H1 (cell line): ENCODE measurements around the gene FAM151A. TPM values are rescaled to one million over a fixed set of nuclear protein-coding genes. Genes with fewer than 3 reads are reported as not detected.

Source experiments
- CTCF ChIA-PET: fragments of 300-600 bp; sonication (Branson Sonifier 250); formaldehyde crosslinking; loops from one replicate; lab custom pipeline; 2021; ENCODE audit not compliant: partially characterized antibody; lab: Charles Lee
- POLR2A ChIA-PET: fragments of 300-600 bp; sonication (Branson Sonifier 250); formaldehyde crosslinking; loops from one replicate; lab custom pipeline; 2021; ENCODE audit warnings: inconsistent platforms; ENCODE audit not compliant: partially characterized antibody; lab: Charles Lee
- DNase-seq, 2 experiments: peaks; one replicate each; pipeline versions ENCODE4 v3.0.0 to v3.0.0-alpha.2; 2010 to 2022; ENCODE audit warnings: low spot score in 2 of 2, low read depth in 1 of 2, mixed read lengths in 1 of 2
- FAIRE-seq: peaks from 2 replicates; lab custom pipeline; 2011; peaks lifted over from hg19 to GRCh38; lab: Jason Lieb, UNC
- H2AFZ ChIP-seq: 2 replicates; pipeline ENCODE4 v1.8.1; 2012; ENCODE audit warnings: low read length, inconsistent platforms
- H2AK5ac ChIP-seq: 2 replicates; pipeline ENCODE4 v1.6.1; 2013; ENCODE audit warnings: low read depth, low read length
- H2BK120ac ChIP-seq: replicated peaks from 2 replicates; pipeline ENCODE3; 2013; ENCODE audit warnings: low read depth, low read length, inconsistent platforms
- H2BK12ac ChIP-seq: 2 replicates; pipeline ENCODE4 v1.6.1; 2013; ENCODE audit warnings: low read depth, low read length
- H2BK15ac ChIP-seq: 2 replicates; pipeline ENCODE4 v1.6.1; 2013; ENCODE audit warnings: low read length
- H2BK20ac ChIP-seq: 2 replicates; pipeline ENCODE4 v1.6.1; 2013; ENCODE audit warnings: low read length
- H2BK5ac ChIP-seq: 2 replicates; pipeline ENCODE4 v1.6.1; 2013; ENCODE audit warnings: low read depth, low read length
- H3K14ac ChIP-seq: 2 replicates; pipeline ENCODE4 v1.6.1; 2013; ENCODE audit warnings: inconsistent platforms; ENCODE audit not compliant: insufficient read length
- H3K18ac ChIP-seq: 2 replicates; pipeline ENCODE4 v1.6.1; 2013; ENCODE audit warnings: low read length; ENCODE audit errors: extremely low read depth
- H3K23ac ChIP-seq: 2 replicates; pipeline ENCODE4 v1.6.1; 2013; ENCODE audit warnings: inconsistent platforms; ENCODE audit not compliant: insufficient read length
- H3K23me2 ChIP-seq: 2 replicates; pipeline ENCODE4 v1.6.1; 2013; ENCODE audit warnings: low read depth, low read length
- H3K27ac ChIP-seq: 2 replicates; pipeline ENCODE4 v1.6.1; 2011; ENCODE audit warnings: low read depth, low read length, inconsistent platforms
- H3K27me3 ChIP-seq, 4 experiments: replicated peaks in 1 of 4; 1 replicate in 1 of 4; 2 replicates in 3 of 4; pipeline versions ENCODE4 v1.6.1 to v1.8.1; 2011 to 2013; ENCODE audit warnings: low read length in 3 of 4, mild to moderate bottlenecking in 3 of 4, inconsistent platforms in 2 of 4, mixed read lengths in 2 of 4, moderate library complexity in 1 of 4; ENCODE audit not compliant: control insufficient read depth in 3 of 4, insufficient read depth in 3 of 4; ENCODE audit errors: extremely low read depth in 1 of 4
- H3K36me3 ChIP-seq, 4 experiments: 2 replicates each; pipeline versions ENCODE4 v1.6.1 to v1.8.1; 2011 to 2013; ENCODE audit warnings: mild to moderate bottlenecking in 4 of 4, low read length in 3 of 4, moderate library complexity in 2 of 4, control low read depth in 1 of 4, inconsistent platforms in 1 of 4; ENCODE audit not compliant: insufficient read depth in 4 of 4, control insufficient read depth in 2 of 4
- H3K4ac ChIP-seq: replicated peaks from 2 replicates; pipeline ENCODE3; 2013; ENCODE audit warnings: low read length, low read depth, mixed read lengths, inconsistent platforms; ENCODE audit not compliant: insufficient read length
- H3K4me1 ChIP-seq, 4 experiments: replicated peaks in 1 of 4; 1 replicate in 1 of 4; 2 replicates in 3 of 4; pipeline versions ENCODE4 v1.6.1 to v1.8.1; 2011 to 2013; ENCODE audit warnings: low read length in 3 of 4, inconsistent platforms in 2 of 4, mixed read lengths in 1 of 4; ENCODE audit not compliant: insufficient read depth in 4 of 4, control insufficient read depth in 3 of 4
- H3K4me2 ChIP-seq, 2 experiments: 2 replicates each; pipeline versions ENCODE4 v1.6.1 to v1.8.1; 2011 to 2013; ENCODE audit warnings: low read depth in 2 of 2, low read length in 2 of 2, control low read depth in 1 of 2, inconsistent platforms in 1 of 2, mild to moderate bottlenecking in 1 of 2; ENCODE audit not compliant: insufficient read depth in 1 of 2
- H3K4me3 ChIP-seq, 4 experiments: fragments of 200-600, 300-600 bp in 1 of 4; sonication (generic), shearing (Covaris generic), sonication (Bioruptor Twin) in 1 of 4; 2 replicates each; pipeline versions ENCODE4 v1.5.1 to v1.8.1; 2011 to 2016; ENCODE audit warnings: low read length in 4 of 4, low read depth in 3 of 4, control low read depth in 2 of 4, inconsistent platforms in 2 of 4, mild to moderate bottlenecking in 2 of 4, mixed read lengths in 1 of 4, moderate library complexity in 1 of 4; ENCODE audit not compliant: insufficient read depth in 2 of 4; ENCODE audit errors: extremely low read depth in 1 of 4
- H3K56ac ChIP-seq: replicated peaks from 2 replicates; pipeline ENCODE3; 2013; ENCODE audit warnings: low read depth, mild to moderate bottlenecking, mixed read lengths, low read length, inconsistent platforms; ENCODE audit not compliant: insufficient read length
- H3K79me1 ChIP-seq: 2 replicates; pipeline ENCODE4 v1.6.1; 2013; ENCODE audit warnings: low read depth, low read length, control low read depth
- H3K79me2 ChIP-seq, 2 experiments: 2 replicates each; pipeline versions ENCODE4 v1.6.1 to v1.8.1; 2012 to 2013; ENCODE audit warnings: low read length in 2 of 2, mild to moderate bottlenecking in 2 of 2, inconsistent platforms in 1 of 2; ENCODE audit not compliant: insufficient read depth in 2 of 2, control insufficient read depth in 1 of 2
- H3K9ac ChIP-seq, 4 experiments: replicated peaks in 1 of 4; 1 replicate in 1 of 4; 2 replicates in 3 of 4; pipeline versions ENCODE4 v1.6.1 to v1.8.1; 2011 to 2013; ENCODE audit warnings: low read depth in 3 of 4, low read length in 3 of 4, control low read depth in 2 of 4, mild to moderate bottlenecking in 2 of 4, moderate library complexity in 2 of 4, inconsistent platforms in 1 of 4; ENCODE audit errors: extremely low read depth in 1 of 4
- H3K9me3 ChIP-seq, 2 experiments: 2 replicates each; pipeline versions ENCODE4 v1.6.1 to v1.8.1; 2012 to 2013; ENCODE audit warnings: mild to moderate bottlenecking in 2 of 2, moderate library complexity in 2 of 2, control low read depth in 1 of 2, inconsistent platforms in 1 of 2, low read depth in 1 of 2, low read length in 1 of 2, mixed read lengths in 1 of 2; ENCODE audit not compliant: insufficient read depth in 2 of 2
- H4K20me1 ChIP-seq, 2 experiments: replicated peaks in 1 of 2; 2 replicates each; pipeline versions ENCODE3 to v1.8.1; 2011 to 2013; ENCODE audit warnings: inconsistent platforms in 2 of 2, low read length in 2 of 2, mild to moderate bottlenecking in 1 of 2; ENCODE audit not compliant: insufficient read depth in 2 of 2, control insufficient read depth in 1 of 2
- H4K5ac ChIP-seq: 2 replicates; pipeline ENCODE4 v1.6.1; 2013; ENCODE audit warnings: low read length, low read depth, mixed read lengths, inconsistent platforms; ENCODE audit not compliant: insufficient read length
- H4K8ac ChIP-seq: 2 replicates; pipeline ENCODE4 v1.8.0; 2013; ENCODE audit warnings: mild to moderate bottlenecking, moderate library complexity, low read length, inconsistent platforms; ENCODE audit not compliant: insufficient read depth; ENCODE audit errors: extremely low read depth
- H4K91ac ChIP-seq: replicated peaks from 2 replicates; pipeline ENCODE3; 2013; ENCODE audit warnings: low read length, mixed read lengths, inconsistent platforms; ENCODE audit not compliant: insufficient read length
- CTBP2 ChIP-seq: IDR thresholded peaks from 2 replicates; pipeline ENCODE4 v1.7.0; 2011; ENCODE audit warnings: borderline replicate concordance, mild to moderate bottlenecking, moderate library complexity, mixed read lengths, low read length; ENCODE audit not compliant: insufficient read depth, insufficient read length
- GABPA ChIP-seq: IDR thresholded peaks from 2 replicates; pipeline ENCODE4 v1.6.1; 2011; ENCODE audit warnings: mild to moderate bottlenecking, low read length, moderate library complexity, borderline replicate concordance; ENCODE audit not compliant: insufficient read depth
- JUND ChIP-seq: IDR thresholded peaks from 2 replicates; pipeline ENCODE4 v1.6.1; 2011; ENCODE audit warnings: mild to moderate bottlenecking, improper control_type of control experiment, low read length
- RNF2 ChIP-seq: fragments of 200-900, 300-1000 bp; sonication (generic); IDR thresholded peaks from 2 replicates; pipeline ENCODE4 v1.7.1; 2016; ENCODE audit warnings: borderline replicate concordance, low read depth, mild to moderate bottlenecking, antibody characterized with exemption, low read length; ENCODE audit not compliant: poor library complexity, severe bottlenecking; ENCODE audit errors: missing control alignments
- WGBS, 2 experiments: shearing (Covaris generic) in 1 of 2; methylation state at CpG; one replicate each; pipeline versions ENCODE4 v1.1.6 to v1.1.7; 2013 to 2015; ENCODE audit warnings: low lambda C conversion rate in 2 of 2, mixed read lengths in 2 of 2, inconsistent platforms in 1 of 2, low coverage in 1 of 2, missing lambda C conversion rate in 1 of 2; ENCODE audit not compliant: insufficient replicate concordance in 2 of 2, insufficient coverage in 1 of 2, insufficient read length in 1 of 2; ENCODE audit errors: extremely low coverage in 1 of 2, missing lambda C conversion rate in 1 of 2; 5-methylcytosine and 5-hydroxymethylcytosine counted together
- polyA plus RNA-seq, 7 experiments: library from polyadenylated mRNA; depleted of rRNA in 3 of 7; stranded (reverse) in 5 of 7; unstranded in 2 of 7; fragments of >200 nt in 5 of 7; fragments of 200-250 nt in 2 of 7; gene quantifications; 1 replicate in 5 of 7; 2 replicates in 1 of 7; 4 replicates in 1 of 7; pipeline versions ENCODE4 v1.2.1 to v1.2.3, GENCODE V29; 2011 to 2013; ENCODE audit warnings: missing spikeins in 2 of 7, mixed read lengths in 2 of 7
- total RNA-seq: library from RNA; stranded (reverse); fragmentation: NEBNext Ultra II Directional; extraction: Animal tissue kit (Norgen Biotek cat#: 25700); gene quantifications from 2 replicates; pipeline ENCODE4 v1.2.1, GENCODE V29; 2021

Gene FAM151A
- total and polyA plus RNA-seq, 2 of the 8 experiments (the other 6 are each of a cell fraction or from before 2014, with no cell fraction given), result not detected

GRCh38 chr1:54570161-54570560 is 53.2 kb downstream of the FAM151A start:
- Histone ChIP-seq H3K79me1 (no peaks in the 10 kb centered on the region), H2BK20ac (peak overlapping the region; percentile 73; the same call in 1 of the 2 replicates), H2BK12ac (peak overlapping the region; percentile 35; the same call in 1 of the 2 replicates), H3K18ac (0 out of 2 replicates have a peak overlapping the region, but pooled peaks have one; percentile 66), H2AK5ac (peak overlapping the region; percentile 33; the same call in 1 of the 2 replicates), H3K79me2 (no peaks in the 10 kb centered on the region), H3K14ac (no peak overlapping the region), H4K5ac (no peak overlapping the region), H3K27me3 (no peaks in the 10 kb centered on the region; a peak in 1 of 7 replicates), H3K4me3 (no peak overlapping the region), H4K8ac (no peak overlapping the region), H3K23me2 (no peaks in the 10 kb centered on the region), H3K56ac (no peak overlapping the region), H4K20me1 (no peaks in the 10 kb centered on the region), H2AFZ (no peak overlapping the region), H2BK5ac (peak overlapping the region; percentile 22; the same call in 1 of the 2 replicates), H3K9me3 (no peaks in the 10 kb centered on the region), H3K4me1 (peaks cover 15 to 36% (median 26%) of the 10 kb centered on the region in 4 experiments), H3K4ac (no peak overlapping the region), H4K91ac (no peak overlapping the region), H2BK120ac (no peak overlapping the region), H3K27ac (no peak overlapping the region), H3K23ac (no peak overlapping the region), H3K36me3 (no peaks in the 10 kb centered on the region), H2BK15ac (peak overlapping the region; percentile 1; the same call in 1 of the 2 replicates), H3K4me2 (0 out of 4 replicates have a peak overlapping the region, but pooled peaks of 1 of the 2 experiments have one; percentile 7), H3K9ac (no peak overlapping the region)
- DNase-seq (no peak), FAIRE-seq (no peak)
- POLR2A ChIA-PET, result interaction anchor here (1.5 kb wide), 1 partner anchor 9 kb away, joined by 6 read pairs; no protein-coding TSS in a partner anchor
- 78% methylated on average over 5 of the region's 5 CpGs; no CpG with 5 or more reads in 1 of the 2 experiments for WGBS, 2 experiments
- CTCF ChIA-PET, result interaction anchor here (1.0 to 1.9 kb wide), 3 partner anchors 10 to 611 kb away, joined by 3 to 4 read pairs (median 4); no protein-coding TSS in a partner anchor
- TF ChIP-seq CTBP2 (no peak), JUND (no peak), GABPA (no peak), RNF2 (no peak)
